H1 (cell line): ENCODE measurements around the gene TGM4.

ENCODE experiments used
- CHD2 ChIP-seq: IDR thresholded peaks from 2 replicates; pipeline ENCODE4 v1.6.1; 2012; ENCODE audit warnings: low read length, improper control_type of control experiment
- CTCF ChIP-seq, 3 experiments: IDR thresholded peaks; 1 replicate in 2 of 3; 2 replicates in 1 of 3; pipeline versions ENCODE4 v1.5.1 to v1.6.1; 2011; ENCODE audit warnings: low read length in 3 of 3, mild to moderate bottlenecking in 3 of 3, inconsistent platforms in 2 of 3, low read depth in 1 of 3, moderate library complexity in 1 of 3; ENCODE audit not compliant: insufficient read depth in 1 of 3; ENCODE audit errors: control extremely low read depth in 1 of 3
- JUN ChIP-seq: IDR thresholded peaks from 2 replicates; pipeline ENCODE4 v1.6.1; 2011; ENCODE audit warnings: low read depth, mild to moderate bottlenecking, improper control_type of control experiment, low read length
- POLR2AphosphoS5 ChIP-seq: IDR thresholded peaks from 2 replicates; pipeline ENCODE4 v1.6.1; 2011; ENCODE audit warnings: low read depth, low read length
- TEAD4 ChIP-seq: IDR thresholded peaks from 2 replicates; pipeline ENCODE4 v1.6.1; 2012; ENCODE audit warnings: low read depth, low read length, inconsistent platforms, mixed read lengths
- USF2 ChIP-seq: IDR thresholded peaks from 2 replicates; pipeline ENCODE4 v1.6.1; 2011; ENCODE audit warnings: low read length, improper control_type of control experiment

- TF ChIP-seq TEAD4 (no peak), POLR2AphosphoS5 (no peak), CTCF (IDR thresholded peaks at IDR 0.05; ENCODE audit: control extremely low read depth in 1 of 3, insufficient read depth in 1 of 3, low read depth in 1 of 3, low read length in 3 of 3) (no peak), USF2 (no peak), CHD2 (no peak), JUN (no peak)
These were observed 83.6 kb downstream of the TGM4 start for GRCh38 chr3:44957986-44958385.
